Calu3 (cell line): Measurements from ENCODE around the gene INO80E. TPM values are rescaled to one million over a fixed set of nuclear protein-coding genes. Genes with fewer than 3 reads are reported as not detected.

Source experiments
- BruUV-seq: library from RNA; stranded (reverse); fragments of 400-500 nt; replicated peaks from 2 replicates; lab custom pipeline; 2021; lab: Mats Ljungman, UMichigan
- CTCF ChIA-PET: fragments of 300-600 bp; sonication (Branson Sonifier 250); formaldehyde crosslinking; loops from one replicate; lab custom pipeline; 2022; ENCODE audit warnings: antibody characterized with exemption; lab: Charles Lee
- DNase-seq: peaks from one replicate; pipeline ENCODE4 v3.0.0; 2022
- H3K27ac Mint-ChIP-seq: one replicate; pipeline ENCODE4 v1.8.0; 2022; ENCODE audit warnings: mixed read lengths; ENCODE audit not compliant: unreplicated experiment
- H3K27me3 Mint-ChIP-seq: one replicate; pipeline ENCODE4 v1.8.0; 2022; ENCODE audit warnings: mixed read lengths; ENCODE audit not compliant: unreplicated experiment
- H3K36me3 Mint-ChIP-seq: one replicate; pipeline ENCODE4 v1.8.0; 2022; ENCODE audit warnings: mild to moderate bottlenecking, moderate library complexity, mixed read lengths; ENCODE audit not compliant: insufficient read depth, unreplicated experiment
- H3K4me1 Mint-ChIP-seq: one replicate; pipeline ENCODE4 v1.8.0; 2022; ENCODE audit warnings: mild to moderate bottlenecking, low read depth, mixed read lengths; ENCODE audit not compliant: unreplicated experiment
- H3K4me3 Mint-ChIP-seq: one replicate; pipeline ENCODE4 v1.8.0; 2022; ENCODE audit warnings: mild to moderate bottlenecking, low read depth, moderate library complexity, mixed read lengths; ENCODE audit not compliant: unreplicated experiment
- H3K9me3 Mint-ChIP-seq: one replicate; pipeline ENCODE4 v1.8.0; 2022; ENCODE audit warnings: low read depth, mixed read lengths; ENCODE audit not compliant: unreplicated experiment
- CTCF ChIP-seq: fragments of 200-600 bp; IDR thresholded peaks from one replicate; pipeline ENCODE4 v1.8.0; 2022; ENCODE audit warnings: antibody characterized with exemption; ENCODE audit not compliant: unreplicated experiment
- intact Hi-C: fragments of 100-400 bp; cut with micrococcal nuclease; formaldehyde crosslinking; loops from one replicate; pipeline ENCODE4 v1.10.0; 2022; ENCODE audit not compliant: unreplicated experiment
- total RNA-seq: library from RNA; stranded (reverse); gene quantifications from 2 replicates; pipeline ENCODE4 v1.2.3, GENCODE V29; 2022

INO80E gene
- total RNA-seq, 1 experiment from 2014 or later, result 107 TPM

- CTCF ChIA-PET, result interaction anchor here (0.8 kb wide), 1 partner anchor 135 kb away, joined by 17 read pairs; no protein-coding TSS in a partner anchor
- BruUV-seq, result no TSS peak
- TF ChIP-seq CTCF, result no peak
- Mint-ChIP-seq H3K4me3 (no peak overlapping the region), H3K9me3 (no peaks in the 10 kb centered on the region), H3K27ac (no peak overlapping the region), H3K36me3 (peaks cover 39% of the 10 kb centered on the region), H3K4me1 (peaks cover 7% of the 10 kb centered on the region), H3K27me3 (no peaks in the 10 kb centered on the region)
- intact Hi-C loops, result no loop called here
- no peak for DNase-seq
Measured at GRCh38 chr16:29989111-29989858, 6.8 kb upstream of the INO80E start.

- DNase-seq, result no peak
- CTCF ChIA-PET, result interaction anchor here (0.6 to 0.8 kb wide), 2 partner anchors 51 to 136 kb away, joined by 6 to 17 read pairs; no protein-coding TSS in a partner anchor
- TF ChIP-seq CTCF, result no peak
- H3K4me3 Mint-ChIP-seq, result no peak overlapping the region
- no peaks in the 10 kb centered on the region for H3K9me3 Mint-ChIP-seq
- peaks cover 47% of the 10 kb centered on the region for H3K36me3 Mint-ChIP-seq
- H3K4me1 Mint-ChIP-seq, result peaks cover 14% of the 10 kb centered on the region
- H3K27ac Mint-ChIP-seq, result no peak overlapping the region
- H3K27me3 Mint-ChIP-seq, result no peaks in the 10 kb centered on the region
- intact Hi-C loops, result no loop called here
- no TSS peak for BruUV-seq
Measured at GRCh38 chr16:29990034-29990433, 6.0 kb upstream of the INO80E start.

DNA sequence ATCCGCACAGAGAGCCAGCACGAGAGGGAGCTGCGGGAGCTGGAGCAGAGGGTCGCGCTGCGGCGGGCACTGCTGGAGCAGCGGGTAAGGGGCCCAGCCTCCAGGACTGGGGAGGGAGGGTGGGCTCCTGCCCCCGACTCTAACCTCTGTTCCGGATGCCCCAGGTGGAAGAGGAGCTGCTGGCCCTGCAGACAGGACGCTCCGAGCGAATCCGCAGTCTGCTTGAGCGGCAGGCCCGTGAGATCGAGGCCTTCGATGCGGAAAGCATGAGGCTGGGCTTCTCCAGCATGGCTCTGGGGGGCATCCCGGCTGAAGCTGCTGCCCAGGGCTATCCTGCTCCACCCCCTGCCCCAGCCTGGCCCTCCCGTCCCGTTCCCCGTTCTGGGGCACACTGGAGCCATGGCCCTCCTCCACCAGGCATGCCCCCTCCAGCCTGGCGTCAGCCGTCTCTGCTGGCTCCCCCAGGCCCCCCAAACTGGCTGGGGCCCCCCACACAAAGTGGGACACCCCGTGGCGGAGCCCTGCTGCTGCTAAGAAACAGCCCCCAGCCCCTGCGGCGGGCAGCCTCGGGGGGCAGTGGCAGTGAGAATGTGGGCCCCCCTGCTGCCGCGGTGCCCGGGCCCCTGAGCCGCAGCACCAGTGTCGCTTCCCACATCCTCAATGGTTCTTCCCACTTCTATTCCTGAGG lies 5.0 kb upstream of the INO80E start:
- Mint-ChIP-seq H3K4me1 (peaks cover 19% of the 10 kb centered on the region), H3K4me3 (no peak overlapping the region), H3K36me3 (peaks cover 49% of the 10 kb centered on the region), H3K9me3 (no peaks in the 10 kb centered on the region), H3K27ac (no peak overlapping the region), H3K27me3 (no peaks in the 10 kb centered on the region)
- intact Hi-C loops, result no loop called here
- DNase-seq, result no peak
- CTCF ChIA-PET, result interaction anchor here (0.6 kb wide), 1 partner anchor 50 kb away, joined by 6 read pairs; no protein-coding TSS in a partner anchor
- BruUV-seq, result no TSS peak
- no peak for TF ChIP-seq CTCF

DNA sequence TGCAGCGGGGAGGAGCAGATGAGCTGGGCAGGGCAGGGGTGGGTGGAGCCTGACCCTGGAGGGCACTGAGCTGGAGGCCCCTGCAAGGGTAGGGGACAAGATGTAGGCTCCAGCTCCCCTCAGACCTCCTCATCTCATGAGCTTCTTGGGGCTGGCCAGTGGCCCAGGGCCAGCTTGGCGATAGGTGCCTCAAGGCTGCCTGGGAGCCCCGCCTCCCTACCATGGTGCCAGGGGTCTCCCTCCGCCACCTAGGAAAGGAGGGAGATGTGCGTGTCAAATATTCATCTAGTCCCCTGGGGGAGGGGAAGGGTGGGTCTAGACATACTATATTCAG lies 4.5 kb upstream of the INO80E start:
- H3K36me3 Mint-ChIP-seq, result peaks cover 52% of the 10 kb centered on the region
- CTCF ChIA-PET, result no interaction called here
- no TSS peak for BruUV-seq

More for the DNA sequence above, 4.5 kb upstream of the INO80E start:
- no peaks in the 10 kb centered on the region for H3K9me3 Mint-ChIP-seq
- no peak for DNase-seq
- H3K4me1 Mint-ChIP-seq, result peaks cover 21% of the 10 kb centered on the region
- intact Hi-C loops, result no loop called here
- no peak overlapping the region for H3K4me3 Mint-ChIP-seq
- H3K27ac Mint-ChIP-seq, result no peak overlapping the region
- H3K27me3 Mint-ChIP-seq, result no peaks in the 10 kb centered on the region
- TF ChIP-seq CTCF, result no peak
